Muscle of leg (tissue), 11 donors: ENCODE data around the gene ITGA6. TPM values are rescaled to one million over a fixed set of nuclear protein-coding genes. Genes with fewer than 3 reads are reported as not detected.

ENCODE experiments used
- DNase-seq: peaks from one replicate; pipeline ENCODE4 v3.0.0; 2013
- H3K27ac ChIP-seq: one replicate; pipeline ENCODE4 v1.5.1; 2013; ENCODE audit warnings: mild to moderate bottlenecking, low read length, control low read depth
- H3K27me3 ChIP-seq: one replicate; pipeline ENCODE4 v1.6.1; 2013; ENCODE audit warnings: low read length; ENCODE audit not compliant: control insufficient read depth, insufficient read depth
- H3K36me3 ChIP-seq: one replicate; pipeline ENCODE4 v1.6.1; 2013; ENCODE audit warnings: low read length; ENCODE audit not compliant: control insufficient read depth, insufficient read depth
- H3K4me1 ChIP-seq: one replicate; pipeline ENCODE4 v1.6.1; 2013; ENCODE audit warnings: low read length; ENCODE audit not compliant: control insufficient read depth, insufficient read depth
- H3K4me3 ChIP-seq: one replicate; pipeline ENCODE4 v1.5.1; 2013; ENCODE audit warnings: low read length, control low read depth
- H3K9me3 ChIP-seq: replicated peaks from 2 replicates; pipeline ENCODE4 v1.6.1; 2013; ENCODE audit warnings: low read depth, low read length; ENCODE audit not compliant: control insufficient read depth
- WGBS: methylation state at CpG from one replicate; pipeline ENCODE4 v1.1.5; 2013; ENCODE audit warnings: missing lambda C conversion rate; ENCODE audit not compliant: insufficient coverage; 5-methylcytosine and 5-hydroxymethylcytosine counted together
- polyA plus RNA-seq, 8 donors: library from polyadenylated mRNA; unstranded; fragments of 120-200 nt; gene quantifications; one replicate each; pipeline versions ENCODE4 v1.2.1 to v1.2.3, GENCODE V29; 2013; ENCODE audit warnings: inconsistent platforms in 1 of 8, low replicate concordance in 1 of 8; ENCODE audit not compliant: insufficient read length in 8 of 8, insufficient read depth in 1 of 8
- total RNA-seq: library from RNA; stranded (reverse); fragments of 120-200 nt; gene quantifications from one replicate; pipeline ENCODE4 v1.2.4, GENCODE V29; 2013

Gene ITGA6
- total and polyA plus RNA-seq, 9 donors, result 61.6 to 99.0 (median 77.3) TPM

DNA sequence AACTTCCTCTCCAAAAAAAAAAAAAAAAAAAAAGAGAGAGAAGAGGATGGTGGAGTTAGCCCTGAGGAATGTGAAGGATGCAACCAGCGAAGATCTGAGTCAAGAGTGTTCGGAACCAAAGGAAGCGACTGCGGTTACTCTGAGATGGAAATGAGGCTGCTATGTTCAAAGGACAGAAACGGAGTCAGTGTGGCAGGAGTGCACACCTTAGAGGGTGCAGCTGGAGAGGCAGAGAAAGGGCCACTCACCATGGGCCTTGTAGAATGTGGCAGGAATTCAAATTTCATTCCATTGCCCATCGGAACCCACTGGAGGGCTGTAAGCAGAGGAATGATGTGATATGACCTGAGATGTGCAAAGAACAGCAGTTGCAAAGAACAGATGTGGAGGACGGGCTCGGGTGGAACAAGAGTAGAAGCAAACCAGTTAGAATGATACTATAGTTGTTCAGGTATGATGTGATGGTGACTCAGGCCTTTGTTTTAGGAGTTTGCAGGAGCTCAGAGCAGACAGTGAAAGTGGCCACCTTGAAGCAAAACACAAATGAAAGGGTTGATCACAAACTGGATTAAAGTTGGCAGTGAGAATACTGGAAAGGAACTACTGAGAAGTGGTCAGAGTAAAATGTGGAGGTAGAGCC is 22.6 kb downstream of the ITGA6 start:
- Histone ChIP-seq H3K36me3 (no peaks in the 10 kb centered on the region), H3K27me3 (no peaks in the 10 kb centered on the region), H3K4me3 (no peak overlapping the region), H3K27ac (no peak overlapping the region), H3K9me3 (no peaks in the 10 kb centered on the region), H3K4me1 (peaks cover 7% of the 10 kb centered on the region)
- no peak for DNase-seq
- 94% methylated on average over 8 of the region's 8 CpGs for WGBS

- WGBS, result no CpG with 5 or more reads among the region's 5 CpGs
- no peak for DNase-seq
- Histone ChIP-seq H3K4me1 (peaks cover 9% of the 10 kb centered on the region), H3K27me3 (no peaks in the 10 kb centered on the region), H3K36me3 (no peaks in the 10 kb centered on the region), H3K27ac (no peak overlapping the region), H3K9me3 (no peaks in the 10 kb centered on the region), H3K4me3 (no peak overlapping the region)
Measured at GRCh38 chr2:172451923-172452322, 24.5 kb downstream of the ITGA6 start.

DNA sequence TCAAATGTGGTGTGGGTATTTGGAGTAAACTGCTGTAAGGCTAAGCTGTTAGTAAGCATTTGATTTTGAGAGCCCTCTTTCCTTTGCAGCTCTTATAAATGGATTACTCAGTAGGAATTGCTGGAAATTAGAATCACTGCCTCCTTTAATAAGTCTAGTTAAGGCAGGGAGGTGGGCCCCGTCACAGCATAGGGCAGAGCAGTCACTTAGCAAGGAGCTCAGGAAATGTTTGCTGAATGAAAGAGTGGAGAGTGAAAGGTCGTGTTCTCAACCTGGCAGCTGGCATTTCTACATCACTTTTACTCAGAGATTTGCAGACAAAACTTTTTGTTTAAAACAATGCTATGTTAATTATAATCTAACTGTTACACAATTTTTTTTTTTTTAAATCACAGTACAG is 25.5 kb downstream of the ITGA6 start:
- Histone ChIP-seq H3K27ac (no peak overlapping the region), H3K36me3 (no peaks in the 10 kb centered on the region), H3K4me3 (no peak overlapping the region), H3K4me1 (peaks cover 9% of the 10 kb centered on the region), H3K9me3 (no peaks in the 10 kb centered on the region), H3K27me3 (no peaks in the 10 kb centered on the region)
- DNase-seq, result no peak
- no CpG with 5 or more reads among the region's 2 CpGs for WGBS

- 93% methylated on average over 2 of the region's 6 CpGs for WGBS
- no peak overlapping the region for H3K4me3 ChIP-seq
- no peaks in the 10 kb centered on the region for H3K27me3 ChIP-seq
- no peaks in the 10 kb centered on the region for H3K36me3 ChIP-seq
- peaks cover 9% of the 10 kb centered on the region for H3K4me1 ChIP-seq
- H3K9me3 ChIP-seq, result no peaks in the 10 kb centered on the region
- H3K27ac ChIP-seq, result no peak overlapping the region
- no peak for DNase-seq
Measured at GRCh38 chr2:172454404-172455120, 27.2 kb downstream of the ITGA6 start.

DNA sequence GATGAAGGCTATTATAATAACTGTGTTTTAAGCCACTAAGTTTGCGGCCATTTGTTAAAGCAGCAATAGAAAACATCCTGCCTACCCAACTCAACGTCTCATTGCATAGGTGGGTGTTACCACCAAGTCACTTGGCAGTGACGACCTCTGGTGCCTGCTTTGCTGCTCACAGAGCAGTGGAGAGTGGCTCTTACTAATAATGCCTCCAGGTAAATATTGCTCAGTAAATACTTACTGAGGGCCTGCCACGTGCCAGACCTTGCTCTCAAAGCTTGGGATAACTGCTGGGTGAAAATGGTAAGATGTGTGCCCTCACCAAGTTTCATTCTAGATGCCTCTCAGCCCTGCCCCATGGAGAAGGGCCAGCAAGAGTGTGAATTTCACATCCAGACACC is 27.7 kb downstream of the ITGA6 start:
- no peaks in the 10 kb centered on the region for H3K36me3 ChIP-seq
- H3K27ac ChIP-seq, result no peak overlapping the region
- H3K27me3 ChIP-seq, result no peaks in the 10 kb centered on the region
- WGBS, result 54% methylated on average over 2 of the region's 4 CpGs
- peaks cover 9% of the 10 kb centered on the region for H3K4me1 ChIP-seq
- no peak overlapping the region for H3K4me3 ChIP-seq
- no peak for DNase-seq
- H3K9me3 ChIP-seq, result no peaks in the 10 kb centered on the region

DNA sequence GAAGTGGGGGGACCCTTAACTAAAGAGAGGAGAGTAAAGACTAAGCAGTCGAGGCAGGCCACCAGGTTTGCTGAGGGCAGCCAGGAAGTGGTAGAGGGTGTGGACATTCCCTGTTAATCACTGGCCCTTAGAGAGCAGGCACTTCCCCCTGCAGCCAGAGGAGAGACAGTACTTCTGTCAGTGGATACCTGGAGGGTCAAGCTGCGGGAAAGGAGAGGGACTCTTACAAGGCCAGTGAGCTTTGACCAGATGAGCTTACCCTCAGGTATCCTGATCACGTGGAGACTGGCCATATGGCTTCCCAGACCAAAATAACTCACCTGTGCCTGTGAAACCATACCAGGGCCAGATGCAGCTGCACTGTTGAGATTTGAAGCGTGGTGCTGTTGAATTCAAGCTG is 28.6 kb downstream of the ITGA6 start:
- no peak for DNase-seq
- Histone ChIP-seq H3K9me3 (no peaks in the 10 kb centered on the region), H3K36me3 (no peaks in the 10 kb centered on the region), H3K27ac (no peak overlapping the region), H3K4me1 (peaks cover 9% of the 10 kb centered on the region), H3K4me3 (no peak overlapping the region), H3K27me3 (no peaks in the 10 kb centered on the region)
- 58% methylated on average over 4 of the region's 4 CpGs for WGBS

GRCh38 chr2:172457536-172457935 is 30.1 kb downstream of the ITGA6 start:
- Histone ChIP-seq H3K4me1 (peaks cover 16% of the 10 kb centered on the region), H3K4me3 (no peak overlapping the region), H3K27ac (no peak overlapping the region), H3K9me3 (no peaks in the 10 kb centered on the region), H3K27me3 (peaks cover 11% of the 10 kb centered on the region), H3K36me3 (no peaks in the 10 kb centered on the region)
- WGBS, result 60% methylated on average over 1 of the region's 4 CpGs
- DNase-seq, result no peak

- no peaks in the 10 kb centered on the region for H3K36me3 ChIP-seq
- no peak for DNase-seq
- H3K27ac ChIP-seq, result no peak overlapping the region
- no CpG with 5 or more reads among the region's 4 CpGs for WGBS
- peaks cover 16% of the 10 kb centered on the region for H3K4me1 ChIP-seq
- H3K27me3 ChIP-seq, result peaks cover 15% of the 10 kb centered on the region
- H3K9me3 ChIP-seq, result no peaks in the 10 kb centered on the region
- H3K4me3 ChIP-seq, result no peak overlapping the region
Measured at GRCh38 chr2:172458561-172459124, 31.3 kb downstream of the ITGA6 start.

GRCh38 chr2:172460780-172461201 is 33.4 kb downstream of the ITGA6 start:
- Histone ChIP-seq H3K9me3 (no peaks in the 10 kb centered on the region), H3K4me1 (peaks cover 12% of the 10 kb centered on the region), H3K4me3 (no peak overlapping the region), H3K36me3 (no peaks in the 10 kb centered on the region), H3K27me3 (peaks cover 17% of the 10 kb centered on the region), H3K27ac (no peak overlapping the region)
- WGBS, result 60% methylated on average over 1 of the region's 1 CpG
- no peak for DNase-seq

- no peak for DNase-seq
- Histone ChIP-seq H3K36me3 (no peaks in the 10 kb centered on the region), H3K4me1 (peaks cover 8% of the 10 kb centered on the region), H3K9me3 (no peaks in the 10 kb centered on the region), H3K27ac (no peak overlapping the region), H3K4me3 (no peak overlapping the region), H3K27me3 (peaks cover 17% of the 10 kb centered on the region)
- 8% methylated on average over 8 of the region's 11 CpGs for WGBS
Measured at GRCh38 chr2:172461591-172462372, 34.4 kb downstream of the ITGA6 start.
